ENCODE results near the gene ACOT9. TPM values are rescaled to one million over a fixed set of nuclear protein-coding genes. Genes with fewer than 3 reads are reported as not detected.

ACOT9 gene
- total RNA-seq, 4 donors from 2014 or later: 46.3 to 63.8 (median 52.3) TPM

DNA sequence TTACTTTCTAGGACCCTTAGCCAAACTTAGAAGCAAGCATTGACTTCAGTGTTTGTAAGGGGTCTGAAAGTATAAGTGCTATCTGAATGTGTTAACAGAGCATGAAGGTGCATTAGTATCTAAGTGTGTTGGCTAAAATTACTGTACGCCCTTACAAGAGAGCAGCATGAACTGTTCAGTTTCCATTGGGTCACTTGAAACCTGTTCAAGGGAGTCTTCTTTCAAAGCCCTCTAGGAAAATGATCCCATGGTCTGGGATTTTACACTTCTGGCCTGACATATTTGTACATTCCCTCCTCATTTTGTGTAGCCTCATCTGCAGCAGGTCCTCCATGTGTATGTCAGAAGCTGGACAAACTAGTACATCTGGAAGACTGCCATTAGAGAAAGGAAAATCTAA, 72.5 kb downstream of the ACOT9 start:
- Histone ChIP-seq H3K4me1 (peaks cover 0 to 25% (median 17%) of the 10 kb centered on the region in 4 donors), H3K4me3 (no peak overlapping the region), H3K9me3 (no peaks in the 10 kb centered on the region), H3K27ac (replicated peaks in 1 of 4) (no peak overlapping the region), H3K36me3 (peaks cover 0 to 11% (median 0%) of the 10 kb centered on the region in 4 donors), H3K27me3 (no peaks in the 10 kb centered on the region)
- WGBS: 77% methylated on average over 1 of the region's 1 CpG
- TF ChIP-seq EP300 (IDR thresholded peaks at IDR 0.05): no peak
- no peak for TF ChIP-seq POLR2AphosphoS5 (IDR thresholded peaks at IDR 0.05)
- no peak for TF ChIP-seq POLR2A (IDR thresholded peaks at IDR 0.05; ENCODE audit: low read depth)
- TF ChIP-seq, protein P1, sequence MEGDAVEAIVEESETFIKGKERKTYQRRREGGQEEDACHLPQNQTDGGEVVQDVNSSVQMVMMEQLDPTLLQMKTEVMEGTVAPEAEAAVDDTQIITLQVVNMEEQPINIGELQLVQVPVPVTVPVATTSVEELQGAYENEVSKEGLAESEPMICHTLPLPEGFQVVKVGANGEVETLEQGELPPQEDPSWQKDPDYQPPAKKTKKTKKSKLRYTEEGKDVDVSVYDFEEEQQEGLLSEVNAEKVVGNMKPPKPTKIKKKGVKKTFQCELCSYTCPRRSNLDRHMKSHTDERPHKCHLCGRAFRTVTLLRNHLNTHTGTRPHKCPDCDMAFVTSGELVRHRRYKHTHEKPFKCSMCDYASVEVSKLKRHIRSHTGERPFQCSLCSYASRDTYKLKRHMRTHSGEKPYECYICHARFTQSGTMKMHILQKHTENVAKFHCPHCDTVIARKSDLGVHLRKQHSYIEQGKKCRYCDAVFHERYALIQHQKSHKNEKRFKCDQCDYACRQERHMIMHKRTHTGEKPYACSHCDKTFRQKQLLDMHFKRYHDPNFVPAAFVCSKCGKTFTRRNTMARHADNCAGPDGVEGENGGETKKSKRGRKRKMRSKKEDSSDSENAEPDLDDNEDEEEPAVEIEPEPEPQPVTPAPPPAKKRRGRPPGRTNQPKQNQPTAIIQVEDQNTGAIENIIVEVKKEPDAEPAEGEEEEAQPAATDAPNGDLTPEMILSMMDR (IDR thresholded peaks at IDR 0.05): no peak
- DNase-seq (ENCODE audit: extremely low spot score): no peak
- intact Hi-C loops (cut with DNase I): no loop called here

DNA sequence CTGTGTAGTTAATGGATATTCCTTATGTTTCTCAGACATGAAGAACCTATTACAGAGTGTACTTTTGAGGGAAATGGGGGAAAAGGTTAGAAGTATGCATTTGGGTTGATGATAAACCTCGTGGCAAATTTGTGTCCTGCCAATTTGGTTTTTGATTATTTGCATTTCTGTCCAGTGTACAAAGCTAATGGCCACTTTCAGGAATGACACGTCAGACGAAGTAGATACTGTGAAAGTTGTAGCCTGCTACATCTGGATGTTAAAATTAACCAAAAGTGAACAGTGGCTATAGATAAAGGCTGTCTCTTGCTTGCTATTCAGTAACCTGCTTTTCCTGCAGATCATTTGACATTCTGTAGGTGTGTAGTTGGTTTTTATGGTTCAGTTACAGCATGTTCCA, 74.7 kb downstream of the ACOT9 start:
- H3K27me3 ChIP-seq: no peaks in the 10 kb centered on the region
- peaks cover 0 to 2% (median 0%) of the 10 kb centered on the region in 4 donors for H3K36me3 ChIP-seq
- WGBS: 27% methylated on average over 3 of the region's 3 CpGs
- no peaks in the 10 kb centered on the region for H3K9me3 ChIP-seq
- no peak for DNase-seq (ENCODE audit: extremely low spot score)
- peaks cover 0 to 25% (median 17%) of the 10 kb centered on the region in 4 donors for H3K4me1 ChIP-seq
- peak overlapping the region; percentile 64 to 75 (median 66) for H3K4me3 ChIP-seq
- intact Hi-C loops (cut with DNase I): no loop called here
- H3K27ac ChIP-seq (replicated peaks in 1 of 4): peak overlapping the region in 2 of 4 donors; percentile 77 to 84
- TF ChIP-seq POLR2AphosphoS5 (IDR thresholded peaks at IDR 0.05) (no peak), POLR2A (IDR thresholded peaks at IDR 0.05; ENCODE audit: low read depth) (no peak), EP300 (IDR thresholded peaks at IDR 0.05) (no peak)
- TF ChIP-seq, protein P1 (IDR thresholded peaks at IDR 0.05): no peak

DNA sequence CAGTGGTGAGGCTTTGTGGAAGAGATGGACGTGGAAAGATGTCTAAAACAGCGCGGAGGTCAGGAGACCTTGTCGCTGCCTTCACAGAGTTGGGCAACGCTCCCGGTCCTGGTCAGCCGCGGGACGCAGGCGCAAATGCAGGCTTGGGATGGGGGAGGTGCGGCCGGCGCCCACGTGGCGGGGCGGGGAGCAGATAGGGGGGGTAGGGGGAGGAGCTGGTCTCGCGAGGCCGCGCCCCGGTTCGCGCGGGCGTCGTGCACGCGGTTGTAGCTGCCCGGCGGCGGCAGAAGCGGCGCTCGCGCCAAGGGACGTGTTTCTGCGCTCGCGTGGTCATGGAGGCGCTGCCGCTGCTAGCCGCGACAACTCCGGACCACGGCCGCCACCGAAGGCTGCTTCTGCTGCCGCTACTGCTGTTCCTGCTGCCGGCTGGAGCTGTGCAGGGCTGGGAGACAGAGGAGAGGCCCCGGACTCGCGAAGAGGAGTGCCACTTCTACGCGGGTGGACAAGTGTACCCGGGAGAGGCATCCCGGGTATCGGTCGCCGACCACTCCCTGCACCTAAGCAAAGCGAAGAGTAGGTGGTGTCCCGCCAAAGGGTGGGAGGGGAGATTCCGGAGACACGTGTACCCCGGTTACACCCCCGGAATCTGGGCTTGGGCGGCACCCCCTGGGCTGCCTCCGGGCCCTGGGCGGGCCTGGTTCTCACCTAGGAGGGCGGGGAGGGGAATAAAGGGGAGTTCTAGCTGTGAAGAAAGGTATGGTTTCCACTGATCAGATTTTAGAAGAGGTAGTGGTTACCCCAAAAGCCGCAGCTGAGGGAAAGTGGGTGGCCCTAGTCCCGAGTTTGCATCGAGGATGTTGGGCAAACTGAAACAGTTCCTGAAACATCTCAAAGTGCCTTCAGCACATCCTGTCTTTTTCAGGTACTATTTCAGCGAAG, 75.6 kb downstream of the ACOT9 start, which contains the start of gene PRDX4:
Gene PRDX4, plus strand, starts transcription at position 255 of the 939 bp plus-strand sequence. Its CDS starts 78 bp downstream, at position 333.
- intact Hi-C loops (cut with DNase I): no loop called here
- Histone ChIP-seq H3K4me1 (peaks cover 0 to 25% (median 17%) of the 10 kb centered on the region in 4 donors), H3K27ac (replicated peaks in 1 of 4) (peak within 1 kb of the TSS; percentile 77 to 85 (median 82)), H3K4me3 (peak within 1 kb of the TSS; percentile 64 to 75 (median 66)), H3K36me3 (no peaks in the 10 kb centered on the region), H3K9me3 (no peaks in the 10 kb centered on the region), H3K27me3 (no peaks in the 10 kb centered on the region)
- TF ChIP-seq EP300 (IDR thresholded peaks at IDR 0.05) (no peak), POLR2A (IDR thresholded peaks at IDR 0.05; ENCODE audit: low read depth) (peak; percentile 4), POLR2AphosphoS5 (IDR thresholded peaks at IDR 0.05) (peak; percentile 71 to 84)
- TF ChIP-seq, protein P1 (IDR thresholded peaks at IDR 0.05): no peak
- DNase-seq (ENCODE audit: extremely low spot score): peak; percentile 92
- 22% methylated on average over 33 of the region's 73 CpGs for WGBS

GRCh38 chrX:23666282-23666681, 76.8 kb downstream of the ACOT9 start:
- H3K4me3 ChIP-seq: no peak overlapping the region
- H3K9me3 ChIP-seq: no peaks in the 10 kb centered on the region
- no peaks in the 10 kb centered on the region for H3K36me3 ChIP-seq
- H3K27me3 ChIP-seq: no peaks in the 10 kb centered on the region
- H3K4me1 ChIP-seq: peaks cover 0 to 25% (median 17%) of the 10 kb centered on the region in 4 donors
- DNase-seq (ENCODE audit: extremely low spot score): no peak
- peak overlapping the region in 3 of 4 donors; percentile 77 to 84 (median 81) for H3K27ac ChIP-seq (replicated peaks in 1 of 4)
- TF ChIP-seq POLR2A (IDR thresholded peaks at IDR 0.05; ENCODE audit: low read depth) (no peak), EP300 (IDR thresholded peaks at IDR 0.05) (no peak), POLR2AphosphoS5 (IDR thresholded peaks at IDR 0.05) (no peak)
- TF ChIP-seq, protein P1 (IDR thresholded peaks at IDR 0.05): no peak
- intact Hi-C loops (cut with DNase I): no loop called here
- WGBS: 77% methylated on average over 16 of the region's 16 CpGs

Measured in esophagus muscularis mucosa (tissue), 4 donors.